Midbrain (tissue), 1 donor: ENCODE data around the gene NADK2.
A peak's percentile ranks its signal among the peaks of the same experiment; 100 is the strongest.
"Not testable (repeated sequence)": the region's sequence is repeated elsewhere in the genome, so short reads cannot be mapped to it uniquely, and the experiment has no call there.

ENCODE experiments used
- DNase-seq: peaks from one replicate; lab custom pipeline; 2025; lab: John Stamatoyannopoulos, UW

NADK2 gene

DNA sequence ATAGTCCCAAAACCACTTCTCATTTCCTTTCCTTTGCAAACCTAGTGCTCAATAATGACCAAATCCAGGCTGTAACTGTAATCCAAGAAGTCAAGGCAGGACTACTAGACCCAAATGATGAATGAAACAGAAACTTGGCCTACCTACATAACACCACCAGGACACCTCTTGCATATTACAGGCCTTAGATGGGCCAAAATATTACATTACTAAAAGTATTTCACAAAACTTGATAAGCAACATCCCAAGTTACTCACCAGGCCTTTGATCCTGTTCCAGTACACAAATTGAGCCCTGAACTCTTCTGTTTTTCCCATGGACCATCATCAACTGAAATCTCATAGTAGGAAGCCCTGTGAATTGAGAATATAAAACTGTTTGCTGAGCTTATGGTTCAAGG, 34.8 kb downstream of the NADK2 start:
- no peak for DNase-seq

DNA sequence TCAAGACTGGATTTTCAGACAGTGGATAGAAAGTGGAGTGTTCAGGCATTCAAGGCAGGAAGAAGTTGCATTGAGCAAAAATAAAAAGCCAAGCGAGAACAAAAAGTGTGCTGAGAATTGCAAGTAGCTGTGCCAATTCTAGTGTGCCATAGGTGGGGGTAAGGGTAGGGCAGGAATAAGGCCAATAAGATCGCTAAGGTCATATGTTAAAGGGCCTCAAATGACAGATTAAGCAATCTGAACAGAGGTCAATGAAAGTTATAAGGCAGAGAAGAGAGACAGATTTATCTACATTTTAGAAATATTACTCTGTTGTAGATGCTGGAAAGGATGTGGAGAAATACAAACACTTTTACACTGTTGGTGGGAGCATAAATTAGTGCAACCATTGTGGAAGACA, 36.4 kb downstream of the NADK2 start:
- DNase-seq = no peak

DNA sequence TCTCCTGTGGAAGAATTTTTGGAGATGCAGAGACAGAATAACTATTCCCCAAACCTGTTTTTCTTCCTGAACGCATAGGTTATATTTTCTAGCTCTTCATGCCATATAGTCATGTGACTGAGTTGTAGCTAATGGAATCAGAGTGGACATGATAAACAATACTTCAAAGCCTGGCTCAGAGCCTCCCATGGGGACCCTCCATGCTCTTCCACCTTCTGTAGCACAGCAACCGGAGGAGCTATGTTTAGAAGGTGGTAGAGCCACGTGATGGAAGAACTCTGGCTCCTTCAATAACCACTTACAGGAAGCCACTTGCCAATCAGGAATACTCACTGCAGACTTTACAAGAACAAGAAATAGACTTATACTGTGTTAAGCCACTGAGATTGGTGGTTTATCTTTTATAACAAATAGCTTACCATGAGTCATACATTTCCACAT, 39.2 kb downstream of the NADK2 start:
- DNase-seq = no peak

DNA sequence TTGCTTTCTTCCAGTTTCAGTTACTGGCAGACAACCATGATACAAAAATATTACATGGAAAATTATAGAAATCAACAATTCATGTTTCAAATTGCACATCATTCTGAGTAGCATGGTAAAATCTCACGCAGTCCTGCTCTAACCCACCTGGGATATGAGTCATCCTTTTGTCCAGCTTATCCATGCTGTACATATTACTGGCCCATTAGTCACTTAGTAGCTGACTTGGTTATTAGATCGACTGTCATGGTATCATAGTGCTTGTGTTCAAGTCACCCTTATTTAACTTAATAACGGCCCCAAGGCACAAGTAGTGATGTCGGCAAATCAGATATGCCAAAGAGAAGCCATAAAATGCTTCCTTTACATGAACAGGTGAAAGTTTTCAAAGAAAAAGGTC, 41.2 kb downstream of the NADK2 start:
- DNase-seq = no peak

DNA sequence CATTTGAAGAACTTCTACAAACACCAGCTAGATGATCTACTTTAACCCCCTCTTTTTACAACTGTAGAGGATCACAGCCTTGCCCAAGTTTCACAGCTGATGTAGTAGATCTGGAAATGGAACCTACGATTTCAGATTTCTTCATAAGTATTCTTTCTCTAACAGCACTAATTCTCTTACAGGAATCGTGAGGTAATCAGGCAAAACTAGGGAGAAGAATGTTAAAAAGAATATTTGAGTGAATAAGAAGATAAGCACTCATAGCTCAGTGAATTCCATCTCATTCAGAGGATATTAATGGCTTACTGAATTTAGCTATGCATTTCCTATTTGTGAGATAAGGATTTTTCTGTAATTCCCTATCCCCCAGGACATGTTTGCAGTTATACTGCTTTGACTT, 42.1 kb downstream of the NADK2 start:
- DNase-seq = no peak

DNA sequence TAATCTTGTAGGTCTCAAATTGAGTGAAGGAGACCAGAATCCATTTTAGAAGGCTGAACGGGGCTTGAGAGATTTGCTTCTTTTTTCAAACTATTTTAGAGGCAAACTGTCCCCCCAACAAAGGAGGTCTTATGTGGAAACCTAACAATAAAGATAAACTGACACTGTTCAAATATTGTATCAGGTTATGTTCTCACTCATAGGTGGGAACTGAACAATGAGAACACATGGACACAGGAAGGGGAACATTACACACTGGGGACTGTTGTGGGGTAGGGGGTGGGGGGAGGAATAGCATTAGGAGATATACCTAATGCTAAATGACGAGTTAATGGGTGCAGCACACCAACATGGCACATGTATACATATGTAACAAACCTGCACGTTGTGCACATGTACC, 42.9 kb downstream of the NADK2 start:
- not testable (repeated sequence) for DNase-seq

DNA sequence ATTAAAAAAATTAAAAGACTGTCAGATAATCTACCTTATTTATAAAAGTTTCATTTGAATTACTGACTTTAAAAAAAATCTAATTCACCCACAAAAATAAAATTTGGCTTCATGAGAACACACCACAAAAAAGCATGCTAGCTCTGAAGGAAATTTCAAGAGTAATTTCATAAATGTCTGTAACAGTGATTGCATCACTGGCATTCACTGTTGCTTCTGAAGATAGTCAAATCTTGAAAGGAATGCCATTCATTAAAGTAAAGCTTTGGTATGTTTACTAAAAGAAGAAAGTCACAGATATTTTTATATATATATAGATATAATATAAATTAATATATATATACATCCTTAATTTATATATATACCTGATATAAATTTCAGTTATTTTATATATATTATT, 43.4 kb downstream of the NADK2 start:
- no peak for DNase-seq

DNA sequence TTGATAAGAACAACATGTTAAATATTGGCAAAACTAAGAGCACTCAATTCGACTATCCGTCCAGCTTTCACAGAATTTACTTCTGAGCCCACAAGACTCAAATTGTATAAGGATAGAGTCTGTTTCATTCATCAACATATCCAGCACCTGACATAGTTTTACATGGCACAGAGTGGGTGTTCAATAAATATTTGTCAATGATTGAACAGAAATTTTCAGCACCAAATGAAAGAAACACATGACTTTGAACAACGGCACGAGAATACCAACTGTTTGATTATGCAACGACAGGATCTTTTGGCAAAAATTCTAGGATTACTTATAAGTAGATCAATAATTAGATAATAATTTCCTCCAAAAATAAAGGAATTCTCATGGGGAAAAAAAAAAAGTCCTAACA, 48.0 kb downstream of the NADK2 start:
- DNase-seq = no peak

DNA sequence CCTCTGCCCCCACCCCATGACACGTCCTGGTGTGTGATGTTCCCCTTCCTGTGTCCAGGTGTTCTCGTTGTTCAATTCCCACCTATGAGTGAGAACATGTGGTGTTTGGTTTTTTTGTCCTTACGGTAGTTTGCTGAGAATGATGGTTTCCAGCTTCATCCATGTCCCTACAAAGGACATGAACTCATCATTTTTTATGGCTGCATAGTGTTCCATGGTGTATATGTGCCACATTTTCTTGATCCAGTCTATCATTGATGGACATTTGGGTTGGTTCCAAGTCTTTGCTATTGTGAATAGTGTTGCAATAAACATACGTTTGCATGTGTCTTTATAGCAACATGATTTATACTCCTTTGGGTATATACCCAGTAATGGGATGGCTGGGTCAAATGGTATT, 57.3 kb downstream of the NADK2 start:
- DNase-seq = not testable (repeated sequence)

DNA sequence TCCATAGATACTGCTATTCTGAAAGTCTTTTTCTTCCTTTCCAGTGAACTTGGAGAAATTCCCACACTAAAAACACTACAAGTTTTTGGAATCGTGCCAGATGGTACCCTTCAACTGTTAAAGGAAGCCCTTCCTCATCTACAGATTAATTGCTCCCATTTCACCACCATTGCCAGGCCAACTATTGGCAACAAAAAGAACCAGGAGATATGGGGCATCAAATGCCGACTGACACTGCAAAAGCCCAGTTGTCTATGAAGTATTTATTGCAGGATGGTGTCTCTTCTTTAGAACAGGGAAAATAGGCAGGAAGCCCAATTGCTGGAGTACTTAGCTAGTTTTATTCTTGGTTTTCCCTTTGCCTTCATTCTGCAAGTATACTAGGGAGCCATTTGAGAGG, 60.0 kb downstream of the NADK2 start:
- peak; percentile 17 for DNase-seq

DNA sequence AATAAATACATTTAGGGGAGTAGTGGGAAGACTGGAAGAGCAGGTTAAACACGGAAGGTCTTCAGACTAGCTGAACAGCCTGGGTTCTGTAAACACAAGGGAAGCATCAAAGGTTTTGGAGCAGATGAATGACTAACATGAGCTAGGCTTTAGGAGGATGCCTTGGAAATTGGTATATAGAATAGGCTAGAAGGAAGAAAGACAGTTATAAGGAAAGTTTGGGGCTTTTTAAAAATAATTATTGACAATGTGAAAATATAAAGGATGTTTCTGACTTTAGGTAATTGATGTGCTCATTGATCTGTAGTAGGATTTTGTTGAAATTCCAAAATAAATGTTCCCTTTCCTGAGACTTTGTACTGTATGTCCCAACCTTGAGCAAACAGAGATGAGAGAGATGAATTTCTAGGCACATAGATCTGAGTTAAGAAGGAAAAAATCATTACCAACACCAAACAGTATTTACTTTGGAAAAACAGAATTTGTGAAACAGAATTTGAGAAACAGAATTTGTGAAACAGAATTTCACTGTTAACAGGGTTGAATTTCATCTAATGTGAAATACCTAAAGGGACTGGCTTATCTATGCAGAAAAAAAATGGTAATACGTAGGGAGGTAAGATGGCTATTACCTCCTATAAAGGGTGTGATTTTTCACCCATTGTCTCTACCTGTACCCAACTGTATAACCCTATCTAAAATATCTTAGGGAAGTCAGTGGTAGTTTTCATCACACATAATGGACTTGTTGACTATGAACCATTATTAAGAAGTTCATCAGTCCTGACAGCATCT, 61.0 kb downstream of the NADK2 start:
- DNase-seq = no peak

DNA sequence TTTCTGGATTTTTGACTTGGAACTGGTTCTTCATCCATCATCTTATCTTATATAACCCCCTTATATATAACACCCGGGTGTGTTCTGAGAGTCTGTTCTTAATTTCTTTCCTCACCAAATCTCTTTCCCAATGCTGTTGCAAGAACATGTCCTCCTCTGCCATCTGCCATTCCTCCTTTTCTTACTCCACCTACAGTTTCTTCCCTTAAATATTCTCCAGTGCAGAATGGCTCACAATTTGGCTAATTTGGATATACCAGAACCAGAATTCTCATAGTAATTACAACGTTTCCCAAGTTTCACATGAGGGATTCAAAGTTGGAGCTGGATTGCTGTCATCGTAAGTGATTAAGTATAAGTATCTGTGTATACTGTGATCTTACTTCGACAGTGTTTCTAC, 61.8 kb downstream of the NADK2 start:
- no peak for DNase-seq

DNA sequence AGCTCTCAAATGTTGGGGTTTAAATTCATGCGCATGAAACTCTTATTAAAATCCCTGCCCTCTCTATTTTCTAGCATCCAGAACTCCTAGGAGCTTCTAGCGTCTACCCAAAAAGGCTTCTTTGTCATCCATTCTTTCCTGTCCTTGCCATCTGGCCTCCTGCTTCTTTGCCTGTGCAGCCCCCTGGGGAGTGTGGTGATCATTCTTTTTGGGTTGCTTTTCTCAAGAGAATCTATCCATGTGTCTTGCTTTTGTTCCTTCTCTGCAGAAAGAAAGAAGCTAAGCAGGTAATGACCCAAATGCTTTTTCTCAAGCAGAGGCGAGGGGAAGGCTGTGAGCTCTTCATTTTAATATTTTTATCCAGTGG, 63.2 kb downstream of the NADK2 start:
- no peak for DNase-seq

DNA sequence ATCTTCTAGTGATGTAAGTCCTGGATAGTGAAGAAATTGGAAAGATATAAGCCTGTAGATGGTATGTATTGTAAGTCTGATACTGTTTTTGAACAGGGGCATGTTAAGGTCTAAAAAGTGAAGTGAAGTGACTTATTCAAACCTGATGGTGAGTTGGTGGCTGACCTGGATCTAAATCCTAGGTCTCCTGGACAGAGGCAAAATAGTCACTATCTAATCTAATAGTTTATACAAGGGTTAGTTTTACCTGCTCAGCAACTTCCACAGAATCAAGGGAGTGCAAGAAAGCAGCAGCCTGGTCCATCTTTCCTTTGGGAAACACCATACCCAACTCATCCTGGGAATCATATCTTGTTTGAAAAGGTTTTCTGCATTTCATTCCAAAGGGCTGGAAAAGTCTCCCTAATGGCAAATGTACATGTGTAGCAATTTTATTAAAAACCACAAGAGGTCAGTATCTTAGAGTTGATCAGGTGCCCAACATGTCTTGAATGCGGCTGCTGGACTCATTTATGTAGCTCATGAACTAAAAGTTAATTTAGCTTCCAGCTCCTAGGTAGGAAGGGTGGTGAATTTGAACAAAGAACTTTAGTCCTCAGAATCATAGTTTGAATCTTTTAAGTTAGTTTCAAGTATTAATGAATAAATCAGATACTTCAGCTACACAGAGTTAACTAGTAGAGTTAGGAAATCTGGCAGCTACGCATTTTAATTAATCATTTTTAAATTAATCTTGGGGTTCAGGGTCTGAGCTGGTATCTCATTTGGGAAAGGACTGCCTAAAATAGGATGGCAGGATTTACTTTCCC, 63.8 kb downstream of the NADK2 start:
- DNase-seq = peak; percentile 58

DNA sequence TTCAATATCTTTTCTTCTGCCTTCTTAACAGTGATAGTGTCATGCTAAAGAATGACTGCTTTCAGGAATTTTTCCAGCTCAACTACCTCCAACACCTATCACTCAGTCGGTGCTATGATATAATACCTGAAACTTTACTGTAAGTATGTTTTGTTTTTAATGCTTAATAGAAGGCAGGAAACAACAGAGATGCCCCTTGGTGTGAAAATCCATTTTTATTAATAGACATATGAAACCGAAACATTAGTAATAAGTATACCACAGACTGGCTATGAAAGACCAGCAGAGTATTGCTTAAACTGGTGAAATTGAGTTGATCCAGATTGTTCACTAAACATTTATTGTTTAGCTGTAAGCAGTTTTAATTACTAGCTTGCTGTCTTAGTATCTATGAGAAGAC, 64.6 kb downstream of the NADK2 start:
- no peak for DNase-seq

DNA sequence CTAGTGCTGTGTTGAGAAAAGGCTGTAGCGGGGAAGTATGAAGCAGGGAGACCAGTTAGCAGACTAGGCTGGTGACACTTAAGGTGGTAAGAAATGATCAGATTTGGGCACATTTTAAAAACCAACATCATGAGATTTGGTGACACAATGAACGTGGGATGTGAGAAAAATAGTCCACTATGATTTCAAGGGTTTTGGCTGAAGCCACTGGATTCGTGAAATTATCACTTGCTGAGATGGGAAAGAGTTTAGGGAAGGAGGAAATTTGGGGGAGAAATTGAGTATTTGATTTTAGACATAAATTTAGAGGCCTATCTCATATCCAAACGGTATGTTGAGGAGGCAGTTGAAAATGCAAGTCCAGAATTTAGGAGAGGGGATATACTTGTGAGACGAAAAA, 66.7 kb downstream of the NADK2 start:
- DNase-seq = no peak

DNA sequence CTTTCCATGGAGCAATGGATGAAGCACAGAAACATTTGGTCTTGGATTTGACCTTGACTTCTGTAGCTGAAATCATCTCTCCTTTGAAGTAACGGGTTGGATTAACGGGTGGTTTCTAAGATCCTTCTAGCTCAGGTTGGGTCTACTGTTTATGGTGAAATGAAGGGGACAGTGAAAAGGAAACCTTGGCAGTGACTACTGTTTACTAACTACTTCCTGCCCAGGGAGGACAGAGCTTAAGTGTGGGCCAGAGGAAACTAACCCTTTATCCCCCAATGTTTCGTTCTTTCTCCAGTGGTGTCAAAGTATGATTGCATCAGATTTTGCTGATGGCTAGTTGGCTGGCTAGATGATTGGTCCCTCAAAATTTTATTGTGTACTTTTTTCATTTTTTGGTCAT, 67.6 kb downstream of the NADK2 start:
- no peak for DNase-seq

DNA sequence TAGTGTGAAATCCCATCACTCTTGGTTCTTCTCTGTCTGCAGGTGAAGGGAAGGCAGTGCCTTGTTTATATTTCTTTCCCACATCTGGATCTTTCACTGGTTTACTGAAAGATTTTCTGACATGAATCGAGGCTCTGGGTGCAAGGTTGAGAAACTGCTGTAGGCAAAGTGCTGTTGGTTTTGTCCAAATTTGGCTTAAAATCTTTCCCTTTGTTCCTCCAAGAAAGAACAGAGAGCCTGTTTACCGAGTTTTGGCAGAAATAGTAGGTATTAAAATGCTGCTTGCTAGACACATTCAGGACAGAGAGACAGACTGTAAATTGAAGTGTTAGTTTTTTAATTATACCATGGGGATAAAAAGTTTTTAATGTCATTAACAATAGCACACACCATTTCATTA, 68.3 kb downstream of the NADK2 start:
- peak; percentile 64 for DNase-seq

DNA sequence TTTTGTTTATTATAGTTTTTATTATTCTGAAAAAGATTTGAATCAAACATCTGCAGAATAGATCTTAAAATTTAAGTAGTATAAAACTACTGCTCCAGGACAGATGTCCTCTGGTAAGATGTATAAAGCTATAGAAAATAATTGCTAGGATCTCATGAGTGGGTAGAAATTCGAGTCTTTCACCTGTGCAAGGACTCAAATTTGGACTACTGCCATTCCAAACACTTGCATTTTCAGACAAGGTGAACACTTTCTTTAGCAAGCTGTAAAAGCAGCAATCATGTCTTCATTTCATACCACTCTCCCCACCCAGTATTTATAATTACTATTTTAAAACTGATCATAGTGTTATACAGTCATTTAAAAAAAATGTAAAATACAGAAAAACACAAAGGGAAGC, 69.1 kb downstream of the NADK2 start:
- DNase-seq = no peak

DNA sequence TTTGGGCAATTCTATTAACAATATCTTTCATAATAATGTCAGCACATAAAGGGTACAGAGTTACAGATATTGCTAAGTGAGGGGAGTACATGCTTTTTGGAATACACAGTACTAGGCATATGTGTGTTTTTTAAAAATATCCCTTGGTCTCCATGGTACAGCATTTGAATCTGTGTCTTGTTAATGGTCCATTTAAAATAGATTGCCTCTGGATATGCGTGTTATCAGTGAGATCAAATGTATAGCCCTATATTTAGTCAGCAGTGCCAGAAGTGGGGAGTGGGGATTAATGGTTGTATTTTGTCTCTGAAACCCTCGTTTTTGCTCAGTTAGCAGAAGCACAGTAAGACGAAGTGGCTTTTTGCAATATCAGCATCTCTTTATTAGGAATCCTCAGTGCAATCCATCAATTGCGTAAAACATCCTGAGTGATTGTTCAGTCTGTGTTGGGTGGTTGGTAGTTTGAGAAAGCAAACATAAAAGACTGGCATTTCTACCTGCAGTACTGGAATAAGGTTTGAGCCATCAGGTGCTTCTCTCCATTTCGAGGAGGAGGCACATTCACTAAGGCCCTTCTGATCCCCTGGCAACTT, 70.8 kb downstream of the NADK2 start:
- no peak for DNase-seq

DNA sequence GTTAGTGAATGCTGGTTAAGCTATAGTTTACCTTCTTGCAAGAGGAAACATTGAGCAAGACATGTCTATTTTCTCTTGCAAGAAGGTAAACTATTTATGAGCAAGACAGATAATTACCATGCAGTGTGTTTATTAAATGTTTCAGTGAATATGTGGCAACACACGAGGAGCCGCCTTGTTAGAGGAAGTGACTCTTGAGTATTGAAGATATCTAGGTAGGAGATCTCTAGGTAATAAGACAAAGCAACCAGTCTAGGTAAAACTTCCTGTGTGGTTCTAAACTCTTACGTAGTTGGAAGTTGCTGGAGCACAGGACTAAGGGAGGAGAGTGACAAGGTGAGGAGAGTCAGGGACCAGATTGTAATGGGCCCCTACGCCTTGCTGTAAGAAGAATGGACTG, 73.0 kb downstream of the NADK2 start:
- DNase-seq = no peak

DNA sequence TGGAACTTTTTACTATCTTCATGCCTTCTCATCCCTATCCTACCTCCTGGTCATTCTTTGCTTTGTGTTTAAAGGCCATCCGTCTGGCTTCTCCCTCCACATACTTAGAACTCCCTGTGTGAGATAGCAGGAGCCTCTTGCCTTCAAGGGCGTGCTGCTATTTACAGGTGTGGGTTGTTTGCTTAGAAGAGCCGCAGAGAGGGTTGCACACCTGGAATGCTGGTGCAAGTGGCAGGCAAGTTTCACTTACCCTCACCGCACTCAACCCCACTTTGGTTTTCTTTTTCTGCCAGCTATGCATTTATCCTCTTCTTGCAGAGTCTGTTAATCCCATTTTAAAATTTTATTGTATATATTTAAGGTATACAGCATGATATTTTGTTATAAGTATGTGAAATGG, 77.3 kb downstream of the NADK2 start:
- DNase-seq = no peak

DNA sequence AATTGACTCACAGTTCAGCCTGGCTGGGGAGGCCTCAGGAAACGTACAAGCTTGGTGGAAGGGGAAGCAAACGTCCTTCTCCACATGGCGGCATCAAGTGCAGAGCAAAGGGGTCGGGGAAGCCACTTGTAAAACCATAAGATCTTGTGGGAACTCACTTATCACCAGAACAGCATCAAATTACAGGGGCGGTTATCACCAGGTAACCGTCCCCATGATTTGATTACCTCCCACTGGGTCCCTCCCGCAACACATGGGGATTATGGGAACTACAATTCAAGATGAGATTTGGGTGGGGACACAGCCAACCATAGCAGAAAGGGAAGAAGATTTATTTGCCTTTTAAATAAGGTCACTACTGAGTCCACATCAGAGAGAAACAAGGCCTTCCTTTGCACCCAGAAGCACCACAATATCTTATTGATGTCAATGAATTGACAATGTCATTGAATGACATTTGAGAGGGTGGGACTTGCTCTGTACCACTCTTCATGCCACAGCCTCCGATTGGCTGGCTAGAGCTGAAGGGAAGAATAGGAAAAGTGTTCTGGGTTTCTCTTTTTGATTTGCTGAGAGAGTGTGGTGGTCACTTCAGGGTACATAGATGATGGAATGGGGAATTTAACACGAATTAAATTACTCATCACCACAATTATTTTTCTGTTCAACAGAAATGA, 78.8 kb downstream of the NADK2 start:
- DNase-seq = peak; percentile 65
